NCI-H1105 (cell line): Measurements from ENCODE around the gene RGS16.
"Not testable (repeated sequence)": the region's sequence is repeated elsewhere in the genome, so short reads cannot be mapped to it uniquely, and the experiment has no call there.

Experiments used
- DNase-seq: peaks from one replicate; lab custom pipeline; 2025; lab: John Stamatoyannopoulos, UW

RGS16 gene, protein sequence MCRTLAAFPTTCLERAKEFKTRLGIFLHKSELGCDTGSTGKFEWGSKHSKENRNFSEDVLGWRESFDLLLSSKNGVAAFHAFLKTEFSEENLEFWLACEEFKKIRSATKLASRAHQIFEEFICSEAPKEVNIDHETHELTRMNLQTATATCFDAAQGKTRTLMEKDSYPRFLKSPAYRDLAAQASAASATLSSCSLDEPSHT

DNA sequence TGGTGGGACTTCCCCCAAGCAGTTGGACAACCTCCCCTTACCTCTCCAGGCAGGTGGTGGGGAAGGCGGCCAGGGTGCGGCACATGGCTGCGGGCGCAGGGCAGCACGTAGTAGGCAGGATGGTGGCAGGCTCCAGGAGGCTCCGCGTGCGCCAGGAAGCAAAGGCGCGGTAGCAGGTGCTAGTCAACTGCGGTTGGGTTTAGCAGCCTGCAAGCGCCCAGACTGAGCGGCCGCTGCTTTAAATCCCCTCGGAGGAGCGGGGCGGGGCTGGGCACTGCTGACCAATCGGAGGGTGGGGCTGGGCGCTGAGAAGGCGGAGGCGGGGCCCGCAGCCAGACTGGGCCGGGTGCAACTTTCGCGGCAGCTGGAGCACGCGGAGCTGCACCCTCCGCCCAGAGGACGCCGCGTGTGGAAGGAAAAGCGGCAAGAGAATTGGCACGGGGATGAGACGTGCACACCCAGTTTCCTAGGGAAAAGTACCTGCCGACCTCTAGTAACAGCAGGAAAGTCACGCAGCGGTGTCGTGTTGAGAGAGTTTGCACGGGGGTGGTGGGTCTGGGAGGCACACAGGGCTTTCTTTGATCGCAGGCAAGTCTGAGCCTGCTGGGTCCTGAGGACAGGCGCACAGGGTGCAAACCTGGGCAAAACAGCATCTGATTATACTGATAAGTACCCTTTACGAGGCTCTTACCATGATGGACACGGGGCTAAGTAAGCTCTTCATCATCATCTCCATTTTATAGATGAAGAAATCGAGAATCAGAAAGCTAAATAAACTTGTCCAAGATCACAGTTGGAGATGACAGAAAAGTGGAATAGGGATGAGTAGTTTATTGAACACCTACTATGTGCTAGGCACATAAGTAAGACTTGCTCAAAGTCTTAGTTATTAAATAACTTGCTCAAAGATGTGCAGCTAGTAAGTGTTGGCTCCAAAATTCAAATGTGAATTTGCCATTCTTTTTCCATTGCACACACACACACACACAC lies at the start of gene RGS16:
Gene RGS16, minus strand, starts transcription at position 215 of the 990 bp plus-strand sequence. Its CDS starts 130 bp downstream, at position 85.
- peak; percentile 96 for DNase-seq

DNA sequence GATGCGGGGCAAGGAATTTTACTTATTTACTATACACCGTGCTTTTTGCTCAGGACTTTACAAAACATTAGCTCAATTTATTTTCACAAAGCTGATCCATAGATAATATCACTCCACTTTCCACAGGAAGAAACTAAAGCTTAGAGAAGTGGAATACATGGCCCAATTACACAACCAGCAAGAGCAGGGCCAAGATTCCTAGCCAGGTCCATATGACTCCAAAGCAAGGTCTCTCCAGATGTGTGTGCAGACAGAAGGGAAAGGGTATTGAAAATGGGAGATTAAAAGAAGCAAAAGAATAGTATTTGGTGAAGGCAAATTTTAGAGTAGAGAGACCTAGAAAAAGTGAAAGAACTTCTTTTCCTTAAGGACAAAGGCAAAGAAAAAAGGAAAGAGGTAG lies 49.8 kb upstream of the RGS16 start:
- DNase-seq = no peak

DNA sequence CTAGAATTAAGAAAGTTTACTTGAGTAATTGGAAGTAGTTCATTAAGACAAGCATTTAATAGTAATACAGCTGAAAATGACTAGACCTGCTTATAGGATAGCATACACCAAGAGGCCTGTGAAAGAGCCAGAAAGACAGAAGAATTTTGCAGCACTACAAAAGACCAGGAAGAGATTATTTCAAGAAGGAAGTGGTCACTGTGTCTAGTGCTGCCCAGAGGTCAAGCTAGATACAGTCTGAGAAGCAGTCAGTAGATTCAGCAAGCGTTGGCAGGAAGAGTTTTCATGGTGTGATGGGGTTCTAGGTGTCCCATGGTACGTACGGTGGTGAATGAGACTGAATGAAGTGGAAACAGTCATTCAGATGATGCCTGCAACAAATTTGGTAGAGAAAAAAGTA lies 48.7 kb upstream of the RGS16 start:
- DNase-seq = no peak

DNA sequence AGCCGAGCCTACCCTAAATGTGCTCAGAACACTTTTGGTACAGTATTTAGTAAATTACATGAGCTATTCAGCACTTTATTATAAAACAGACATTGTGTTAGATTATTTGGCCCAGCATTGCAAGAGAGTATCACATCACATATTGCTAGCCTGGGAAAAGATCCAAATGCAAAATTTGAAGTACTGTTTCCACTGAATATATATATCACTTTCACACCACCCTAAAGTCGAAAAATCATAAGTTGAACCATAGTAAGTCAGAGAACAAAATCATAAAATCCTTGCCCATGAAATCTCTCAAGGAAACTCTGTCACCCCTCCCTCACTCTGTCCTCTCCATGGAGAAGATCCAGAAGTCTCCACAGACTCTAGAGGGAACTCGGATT lies 47.1 kb upstream of the RGS16 start:
- DNase-seq = no peak

DNA sequence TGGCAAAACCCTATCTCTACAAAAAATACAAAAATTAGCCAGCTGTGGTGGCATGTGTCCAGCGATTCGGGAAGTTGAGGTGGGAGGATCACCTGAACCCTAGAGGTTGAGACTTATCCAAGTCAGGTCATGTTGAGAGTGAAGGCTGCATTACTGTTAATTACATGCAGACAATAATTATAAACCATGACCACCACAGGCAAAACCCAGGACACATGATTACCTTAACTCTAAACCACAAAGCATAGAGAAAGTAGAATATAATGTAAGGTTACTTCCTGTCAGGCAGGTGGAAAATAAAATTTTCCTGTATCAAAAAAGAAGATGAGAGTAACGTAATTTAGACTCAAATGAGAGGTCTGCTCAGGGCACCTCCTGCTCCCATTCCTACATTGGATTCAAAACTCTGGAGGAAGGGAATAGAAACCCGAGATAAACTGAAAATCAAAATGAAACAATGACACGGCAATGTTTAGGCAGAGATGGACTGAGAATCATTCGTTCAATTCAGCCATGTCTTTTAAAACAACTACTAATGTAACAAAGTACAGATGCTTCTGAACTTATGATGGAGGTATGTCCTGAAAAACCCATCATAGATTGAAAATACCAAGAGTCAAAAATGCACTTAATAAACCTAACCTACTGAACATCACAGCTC lies 46.6 kb upstream of the RGS16 start:
- no peak for DNase-seq

DNA sequence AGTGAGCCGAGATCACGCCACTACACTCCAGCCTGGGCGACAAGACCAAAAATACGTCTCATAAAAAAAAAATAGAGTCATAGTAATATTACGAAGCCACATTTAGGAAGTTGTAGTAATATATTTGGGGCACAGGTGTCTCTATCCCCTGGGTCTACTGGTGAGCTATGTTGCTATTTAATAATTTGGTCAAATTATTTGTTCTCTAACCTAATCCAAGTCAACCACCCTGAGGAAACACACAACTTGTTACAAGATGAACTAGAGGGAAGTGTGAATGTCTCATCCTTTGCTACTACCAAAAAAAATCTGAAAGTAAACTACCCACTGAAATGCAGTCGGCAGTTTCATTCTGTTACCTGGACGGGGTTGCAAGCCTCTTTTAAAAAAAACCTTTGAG lies 44.9 kb upstream of the RGS16 start:
- DNase-seq = no peak

DNA sequence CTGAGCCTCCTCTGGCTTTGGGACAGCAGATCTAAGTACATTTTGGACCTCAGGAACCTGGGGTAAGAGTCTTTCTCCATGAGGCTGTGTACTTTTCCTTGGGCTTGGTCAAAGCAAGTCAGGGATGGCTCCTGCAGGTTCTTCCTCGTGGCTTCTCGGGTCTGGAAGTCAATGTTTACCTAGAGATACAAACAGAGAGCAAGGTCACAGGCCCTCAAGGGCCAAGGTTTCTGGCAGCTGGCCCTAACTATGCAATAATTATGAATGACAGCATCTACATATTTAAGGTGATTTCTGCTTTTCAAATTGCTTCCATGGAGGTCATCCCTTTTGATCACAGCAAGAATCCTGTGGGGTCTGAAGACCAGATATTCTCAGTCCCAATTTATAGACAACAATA lies 42.5 kb upstream of the RGS16 start:
- DNase-seq = no peak

DNA sequence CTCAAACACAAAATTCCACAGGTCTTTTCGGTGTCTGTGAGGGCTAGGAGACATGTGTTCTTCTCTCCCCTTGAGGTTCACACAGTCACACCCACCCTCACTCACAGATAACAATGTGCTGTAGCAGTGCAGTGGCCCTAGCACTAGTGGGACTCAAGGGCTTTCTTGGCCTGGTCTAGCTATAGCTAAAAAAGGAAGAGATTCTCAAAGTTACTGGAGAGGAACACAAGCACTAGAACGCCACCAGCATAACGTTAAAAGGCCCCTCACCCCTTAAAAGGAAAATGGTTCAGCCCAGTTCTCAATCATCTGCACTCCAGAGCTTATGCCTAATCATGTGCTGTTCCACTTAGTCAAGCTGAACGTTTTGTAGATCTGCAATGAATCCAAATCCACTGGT lies 40.7 kb upstream of the RGS16 start:
- DNase-seq = no peak

DNA sequence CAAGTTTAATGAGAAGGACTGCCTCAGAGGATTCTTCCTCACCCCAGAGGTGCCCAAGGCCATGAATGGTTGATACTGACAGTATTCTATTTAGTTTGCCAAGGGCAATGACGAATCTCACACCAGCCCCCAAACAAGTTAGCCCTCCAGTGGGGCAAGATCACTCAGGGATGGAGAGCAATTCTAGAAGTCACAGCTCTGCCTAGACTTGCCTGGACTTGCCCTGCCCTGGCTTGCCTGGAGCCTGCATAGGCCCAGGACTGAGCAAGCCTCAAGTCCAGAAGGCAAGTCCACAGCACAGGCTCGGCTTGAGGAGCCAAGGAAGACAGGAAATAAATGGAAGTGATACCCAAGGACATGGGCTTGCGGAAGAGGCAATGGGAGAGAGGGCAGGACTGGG lies 39.5 kb upstream of the RGS16 start:
- no peak for DNase-seq

DNA sequence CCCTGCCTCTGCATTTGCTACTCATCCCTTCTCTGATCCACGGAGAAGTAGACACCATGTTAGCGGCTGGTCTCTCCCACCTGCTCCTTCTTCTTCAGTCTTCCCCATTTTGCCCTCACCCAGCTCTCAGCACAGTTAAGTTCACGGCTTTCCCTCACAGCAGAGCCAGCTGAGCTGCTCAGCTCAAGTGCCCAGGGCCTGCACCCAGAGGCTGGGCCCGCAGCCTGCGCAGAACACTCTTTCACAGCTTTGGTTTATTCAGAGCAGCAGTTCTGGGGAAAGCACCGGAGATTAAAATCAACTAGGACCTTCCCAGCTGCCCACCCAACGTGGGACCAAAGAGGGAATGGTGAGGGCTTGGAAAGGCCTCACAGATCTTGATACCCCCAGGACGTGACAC lies 38.3 kb upstream of the RGS16 start:
- no peak for DNase-seq

DNA sequence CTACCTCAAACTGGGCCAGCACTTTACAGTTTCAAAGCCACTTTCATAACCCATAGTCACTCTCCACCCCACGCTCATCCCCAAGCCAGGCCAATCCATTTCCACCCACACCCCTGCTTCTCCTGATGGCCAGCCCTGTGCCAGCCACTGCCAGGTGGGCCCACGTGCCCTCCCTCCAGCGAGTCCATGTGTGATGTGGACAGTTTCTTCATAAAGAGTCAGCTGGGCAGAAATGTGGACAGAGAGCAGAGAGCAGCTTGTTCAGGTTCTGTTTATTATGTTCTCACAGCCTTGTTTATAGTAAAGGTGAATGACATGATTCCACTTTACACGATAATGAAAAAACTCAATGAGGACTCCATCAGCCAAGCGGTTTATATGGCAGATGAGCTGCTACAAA lies 37.4 kb upstream of the RGS16 start:
- DNase-seq = no peak

DNA sequence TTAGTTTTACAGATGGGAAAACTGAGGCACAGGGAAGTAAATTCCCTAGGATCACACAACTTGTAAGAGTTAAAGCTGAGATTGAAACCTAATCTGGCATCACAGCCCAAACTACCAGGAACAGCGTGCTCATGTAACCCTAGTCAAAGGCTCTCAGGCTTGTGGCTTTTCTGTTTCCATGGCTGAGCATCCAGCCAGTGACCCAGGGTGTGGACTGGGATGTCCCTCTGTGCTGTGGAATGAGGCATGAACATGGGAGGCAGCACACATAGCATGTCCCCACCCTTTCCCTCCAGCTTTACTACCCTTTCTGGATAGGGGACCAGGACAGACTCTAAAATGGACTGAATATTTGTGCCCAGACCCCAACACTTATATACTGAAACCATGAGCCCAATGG lies 35.1 kb upstream of the RGS16 start:
- no peak for DNase-seq

DNA sequence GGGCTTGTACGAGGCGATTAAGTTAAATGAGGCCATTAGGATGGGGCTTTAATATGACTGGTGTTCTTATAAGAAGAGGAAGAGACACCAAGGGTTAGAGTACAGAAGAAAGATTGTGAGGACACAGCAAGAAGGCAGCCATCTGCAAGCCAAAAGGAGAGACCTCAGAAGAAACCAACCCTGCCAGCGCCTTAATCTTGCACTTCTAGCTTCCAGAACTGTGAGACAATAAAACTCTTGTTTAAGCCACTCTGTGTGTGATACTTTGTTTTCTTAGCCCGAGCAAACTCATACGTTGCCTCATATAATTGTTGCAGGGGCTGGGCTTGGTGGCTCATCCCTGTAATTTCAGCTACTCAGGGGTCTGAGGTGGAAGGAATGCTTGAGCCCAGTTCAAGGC lies 33.6 kb upstream of the RGS16 start:
- no peak for DNase-seq

DNA sequence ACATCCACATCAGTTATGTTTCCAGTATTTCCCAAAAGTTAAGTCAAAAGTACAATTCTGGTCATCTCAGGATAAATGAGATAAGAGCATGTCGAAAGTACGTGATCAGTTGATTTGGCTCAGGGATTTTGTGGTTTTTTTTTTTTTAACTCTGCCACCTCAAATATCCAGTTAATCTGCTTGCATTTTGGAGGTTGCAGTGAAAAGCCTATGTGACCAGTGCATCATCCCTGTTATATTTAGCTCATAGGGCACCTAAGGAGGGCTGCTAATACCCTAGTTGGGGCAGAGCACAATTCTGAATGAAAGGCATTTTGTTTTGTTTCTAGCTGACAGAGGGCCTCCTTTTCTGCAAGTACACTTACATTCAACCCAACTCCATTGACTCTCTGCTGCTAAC lies 31.7 kb upstream of the RGS16 start:
- DNase-seq = no peak

DNA sequence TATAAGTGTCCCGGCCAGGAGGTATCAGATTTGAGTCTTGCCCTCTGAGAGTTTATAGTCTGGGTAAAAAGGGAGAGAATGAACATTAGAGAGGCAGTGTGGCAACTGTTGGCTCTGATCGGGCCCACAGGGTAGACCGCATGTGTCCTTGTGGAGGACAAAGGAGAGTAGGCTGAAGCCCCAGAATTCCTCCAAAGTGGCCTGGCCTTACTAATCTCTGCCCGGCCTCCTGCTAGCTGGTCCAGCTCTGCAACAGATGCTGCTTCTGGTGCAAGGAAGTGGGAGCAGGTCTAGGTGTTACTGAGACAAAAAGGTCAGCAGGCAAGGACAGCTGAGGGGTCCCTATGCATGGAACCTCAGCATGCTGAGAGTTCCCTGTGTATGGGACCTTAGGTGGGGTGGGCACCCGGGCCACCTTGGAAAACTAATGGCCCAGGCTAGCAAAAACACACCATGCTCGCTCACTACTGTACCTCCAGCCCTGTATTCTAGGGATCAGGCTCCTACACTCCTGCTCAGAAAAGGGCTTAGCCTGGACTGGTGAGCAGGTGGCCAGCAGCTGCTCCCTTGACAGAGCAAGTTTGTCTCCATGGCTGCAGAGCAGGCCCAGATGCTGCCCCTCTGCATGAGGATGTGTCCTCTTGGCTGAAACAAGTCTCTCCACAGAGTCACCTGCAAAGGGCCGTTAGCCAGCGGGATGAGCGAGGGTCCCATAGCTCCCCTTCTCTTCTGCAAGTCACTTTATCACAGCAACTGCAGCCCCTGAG lies 30.3 kb upstream of the RGS16 start:
- DNase-seq = no peak

DNA sequence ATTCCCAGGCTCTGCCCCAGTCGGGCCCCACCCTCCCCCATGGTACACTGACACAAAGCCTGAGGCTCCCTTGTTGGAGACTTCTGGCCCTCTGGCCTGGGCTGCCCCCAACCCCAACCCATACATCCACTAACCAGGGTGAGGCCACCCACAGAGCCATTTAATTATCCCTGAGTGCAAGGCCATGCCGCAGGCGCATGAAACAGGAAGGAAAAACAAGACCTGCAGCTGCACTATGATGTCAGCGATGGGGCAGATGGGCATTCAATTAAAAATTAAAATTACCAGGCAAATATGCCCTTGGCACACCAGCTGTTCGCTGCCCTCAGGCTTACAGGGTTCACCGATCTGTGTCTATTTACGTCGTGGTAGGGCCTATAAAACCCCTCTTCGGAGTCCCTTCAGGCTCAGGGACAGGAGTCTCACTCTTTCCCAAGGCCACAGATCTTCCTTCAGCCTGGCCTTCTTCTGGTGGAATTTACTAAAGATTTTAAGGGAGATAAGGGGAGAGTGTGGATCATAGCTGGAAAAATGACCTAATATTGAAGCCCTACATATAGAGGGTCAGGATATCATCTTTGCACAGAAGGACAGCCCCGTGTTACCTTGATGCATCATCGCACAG lies 29.6 kb upstream of the RGS16 start:
- peak; percentile 61 for DNase-seq

DNA sequence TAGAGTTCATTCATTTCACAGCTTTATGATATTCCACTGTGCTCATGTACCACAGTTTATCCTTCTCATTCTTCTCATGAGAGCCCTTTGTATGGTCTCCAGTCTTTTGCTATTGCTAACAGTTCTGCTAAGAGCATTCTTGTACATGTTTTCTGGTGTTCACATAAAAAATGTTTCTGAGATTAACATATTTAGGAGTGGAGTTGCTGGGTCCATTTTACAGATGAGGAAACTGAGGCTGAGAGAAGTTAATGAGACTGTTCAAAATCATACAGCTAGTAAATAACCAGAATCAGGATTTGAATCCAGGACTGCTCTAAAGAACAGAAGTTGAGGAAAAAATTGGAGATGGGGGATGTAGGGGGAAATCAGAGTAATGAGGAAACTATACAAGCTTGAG lies 28.8 kb upstream of the RGS16 start:
- no peak for DNase-seq

DNA sequence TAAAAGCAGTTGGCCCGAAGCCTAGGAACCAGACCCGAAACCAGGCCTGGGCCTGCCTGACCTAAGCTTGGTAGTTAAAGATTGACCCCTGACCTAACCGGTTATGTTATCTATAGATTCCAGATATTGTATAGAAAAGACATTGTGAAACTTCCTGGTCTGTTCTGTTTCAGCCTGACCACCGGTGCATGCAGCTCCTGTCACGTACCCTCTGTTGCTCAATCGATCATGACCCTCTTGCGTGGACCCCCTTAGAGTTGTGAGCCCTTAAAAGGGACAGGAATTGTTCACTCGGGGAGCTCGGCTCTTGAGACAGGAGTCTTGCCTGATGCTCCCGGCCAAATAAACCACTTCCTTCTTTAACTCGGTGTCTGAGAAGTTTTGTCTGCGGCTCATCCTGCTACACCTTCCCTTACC lies 28.3 kb upstream of the RGS16 start:
- DNase-seq = not testable (repeated sequence)

DNA sequence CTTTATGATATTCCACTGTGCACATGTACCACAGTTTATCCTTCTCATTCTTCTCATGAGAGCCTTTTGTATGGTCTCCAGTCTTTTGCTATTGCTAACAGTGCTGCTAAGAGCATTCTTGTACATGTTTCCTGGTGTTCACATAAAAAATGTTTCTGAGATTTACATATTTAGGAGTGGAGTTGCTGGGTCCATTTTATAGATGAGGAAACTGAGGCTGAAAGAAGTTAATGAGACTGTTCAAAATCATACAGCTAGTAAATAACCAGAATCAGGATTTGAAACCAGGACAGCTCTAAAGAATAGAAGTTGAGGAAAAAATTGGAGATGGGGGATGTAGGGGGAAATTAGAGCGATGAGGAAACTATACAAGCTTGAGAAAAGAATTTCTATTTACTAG lies 27.8 kb upstream of the RGS16 start:
- no peak for DNase-seq

DNA sequence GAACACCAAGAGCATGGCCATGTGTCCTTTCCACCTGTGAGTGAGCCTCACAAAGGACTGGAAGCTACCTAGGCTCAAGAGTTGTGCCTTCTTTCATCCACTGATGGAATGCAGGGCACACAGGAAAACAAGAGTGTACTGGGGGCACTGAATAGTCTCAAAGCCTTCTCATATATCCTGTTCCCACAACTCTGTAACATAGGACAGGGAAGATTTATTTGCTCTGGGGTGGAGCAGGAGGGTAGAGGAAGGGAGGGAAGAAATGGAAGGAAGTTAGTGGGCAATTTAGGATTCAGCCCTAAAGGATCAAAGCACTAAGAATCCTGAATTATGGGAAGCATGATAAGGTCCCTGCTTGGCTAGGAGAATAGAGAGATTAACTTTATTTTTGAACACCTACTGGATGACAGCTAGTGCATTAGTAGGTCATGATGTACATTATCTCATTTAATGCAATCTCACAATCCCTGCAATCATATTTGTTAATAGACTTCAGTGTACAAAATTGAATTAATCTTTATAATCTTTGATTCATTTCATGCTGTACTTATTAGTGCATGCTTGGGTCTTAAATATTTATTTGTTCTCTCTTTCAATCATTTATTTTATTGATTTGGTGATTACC lies 27.0 kb upstream of the RGS16 start:
- DNase-seq = no peak

DNA sequence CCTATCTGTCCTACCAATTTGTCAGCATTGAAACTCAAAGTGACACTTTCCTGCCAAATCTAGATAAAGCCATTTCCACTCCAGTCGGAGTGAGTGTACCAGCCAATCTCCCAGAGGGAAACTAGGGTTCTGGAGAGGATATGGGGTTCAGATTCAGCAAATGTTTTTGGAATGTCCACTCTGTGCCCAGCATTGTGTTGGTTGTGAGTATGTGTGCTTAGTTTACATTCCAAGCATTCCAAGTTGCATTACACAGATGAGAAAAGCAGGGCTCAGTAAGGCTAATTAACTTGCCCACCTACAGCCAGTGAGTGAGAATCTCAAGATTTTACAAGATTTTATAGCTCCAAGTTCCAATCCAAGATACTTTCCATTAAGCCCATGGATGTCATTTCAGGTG lies 26.4 kb upstream of the RGS16 start:
- no peak for DNase-seq
